GM12801 (cell line): ENCODE results near the gene SLC39A13.

ENCODE experiments used
- TF ChIP-seq, protein P1 (sequence below): IDR thresholded peaks from one replicate; pipeline ENCODE4 v1.5.1; 2011; ENCODE audit warnings: control low read depth; ENCODE audit not compliant: insufficient read length; ENCODE audit errors: extremely low read depth

Gene SLC39A13

DNA sequence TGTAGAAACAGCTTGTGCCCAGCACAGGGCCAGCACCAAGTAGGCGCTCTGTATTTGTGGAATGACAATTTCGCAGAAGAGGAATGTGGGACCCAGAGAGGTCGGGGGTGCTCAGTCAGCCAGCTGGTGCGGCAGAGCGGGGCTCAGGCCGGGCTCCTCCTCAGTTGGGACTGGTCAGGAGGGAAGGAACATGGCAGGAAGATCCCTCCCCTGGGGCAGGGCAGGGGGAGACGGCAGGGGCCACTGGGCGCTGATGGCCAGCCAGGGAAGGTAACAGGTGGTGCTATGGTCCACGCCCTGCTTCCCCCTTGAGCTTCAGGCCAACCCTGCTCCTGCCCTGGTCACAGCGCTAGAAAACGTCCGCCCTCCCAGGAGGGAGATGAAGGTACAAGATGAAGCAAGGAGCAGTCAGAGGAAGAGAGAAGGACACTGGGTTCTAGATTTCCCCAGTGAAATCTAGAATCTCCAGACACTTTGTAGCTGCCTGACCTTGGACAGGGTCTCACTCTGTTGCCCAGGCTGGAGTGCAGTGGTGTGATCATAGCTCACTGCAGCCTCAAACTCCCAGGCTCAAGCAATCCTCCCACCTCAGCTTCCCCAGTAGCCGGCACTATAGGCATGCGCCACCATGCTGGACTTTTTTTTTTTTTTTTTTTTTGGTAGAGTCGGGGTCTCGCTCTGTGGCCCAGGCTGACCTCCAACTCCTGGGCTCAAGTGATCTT is 16.5 kb upstream of the SLC39A13 start:
- TF ChIP-seq, protein P1, sequence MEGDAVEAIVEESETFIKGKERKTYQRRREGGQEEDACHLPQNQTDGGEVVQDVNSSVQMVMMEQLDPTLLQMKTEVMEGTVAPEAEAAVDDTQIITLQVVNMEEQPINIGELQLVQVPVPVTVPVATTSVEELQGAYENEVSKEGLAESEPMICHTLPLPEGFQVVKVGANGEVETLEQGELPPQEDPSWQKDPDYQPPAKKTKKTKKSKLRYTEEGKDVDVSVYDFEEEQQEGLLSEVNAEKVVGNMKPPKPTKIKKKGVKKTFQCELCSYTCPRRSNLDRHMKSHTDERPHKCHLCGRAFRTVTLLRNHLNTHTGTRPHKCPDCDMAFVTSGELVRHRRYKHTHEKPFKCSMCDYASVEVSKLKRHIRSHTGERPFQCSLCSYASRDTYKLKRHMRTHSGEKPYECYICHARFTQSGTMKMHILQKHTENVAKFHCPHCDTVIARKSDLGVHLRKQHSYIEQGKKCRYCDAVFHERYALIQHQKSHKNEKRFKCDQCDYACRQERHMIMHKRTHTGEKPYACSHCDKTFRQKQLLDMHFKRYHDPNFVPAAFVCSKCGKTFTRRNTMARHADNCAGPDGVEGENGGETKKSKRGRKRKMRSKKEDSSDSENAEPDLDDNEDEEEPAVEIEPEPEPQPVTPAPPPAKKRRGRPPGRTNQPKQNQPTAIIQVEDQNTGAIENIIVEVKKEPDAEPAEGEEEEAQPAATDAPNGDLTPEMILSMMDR: no peak

DNA sequence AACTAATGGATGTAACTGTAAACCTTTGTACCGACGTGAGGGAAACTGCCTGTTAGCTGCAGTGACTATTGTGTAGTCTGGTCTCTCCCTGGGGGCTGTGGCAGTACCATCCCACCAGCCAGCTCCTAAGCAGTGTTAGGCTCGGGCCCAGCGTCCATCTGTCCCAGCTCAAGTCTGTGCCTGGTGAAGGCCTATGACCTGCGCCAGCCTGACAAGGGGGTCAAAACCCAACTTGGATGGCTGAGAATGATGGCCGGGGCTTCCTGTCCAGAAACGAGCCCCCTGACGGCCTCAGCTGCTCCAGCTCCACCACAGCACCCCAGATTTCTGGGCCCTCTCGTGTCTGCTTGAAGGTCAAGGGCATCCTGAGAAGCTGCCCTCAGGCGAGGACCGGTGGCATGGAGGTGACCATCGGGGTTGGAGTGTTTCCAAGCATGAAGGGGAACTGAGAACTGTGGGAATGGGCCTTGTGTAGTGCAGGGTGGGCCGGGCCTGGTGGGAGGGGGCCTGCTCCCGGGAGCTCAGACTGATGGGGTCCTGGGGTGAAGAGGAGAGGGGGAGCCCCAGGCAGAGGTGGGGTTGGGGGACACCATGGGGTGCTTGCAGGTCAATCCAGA is 15.7 kb upstream of the SLC39A13 start:
- TF ChIP-seq, protein P1: no peak

DNA sequence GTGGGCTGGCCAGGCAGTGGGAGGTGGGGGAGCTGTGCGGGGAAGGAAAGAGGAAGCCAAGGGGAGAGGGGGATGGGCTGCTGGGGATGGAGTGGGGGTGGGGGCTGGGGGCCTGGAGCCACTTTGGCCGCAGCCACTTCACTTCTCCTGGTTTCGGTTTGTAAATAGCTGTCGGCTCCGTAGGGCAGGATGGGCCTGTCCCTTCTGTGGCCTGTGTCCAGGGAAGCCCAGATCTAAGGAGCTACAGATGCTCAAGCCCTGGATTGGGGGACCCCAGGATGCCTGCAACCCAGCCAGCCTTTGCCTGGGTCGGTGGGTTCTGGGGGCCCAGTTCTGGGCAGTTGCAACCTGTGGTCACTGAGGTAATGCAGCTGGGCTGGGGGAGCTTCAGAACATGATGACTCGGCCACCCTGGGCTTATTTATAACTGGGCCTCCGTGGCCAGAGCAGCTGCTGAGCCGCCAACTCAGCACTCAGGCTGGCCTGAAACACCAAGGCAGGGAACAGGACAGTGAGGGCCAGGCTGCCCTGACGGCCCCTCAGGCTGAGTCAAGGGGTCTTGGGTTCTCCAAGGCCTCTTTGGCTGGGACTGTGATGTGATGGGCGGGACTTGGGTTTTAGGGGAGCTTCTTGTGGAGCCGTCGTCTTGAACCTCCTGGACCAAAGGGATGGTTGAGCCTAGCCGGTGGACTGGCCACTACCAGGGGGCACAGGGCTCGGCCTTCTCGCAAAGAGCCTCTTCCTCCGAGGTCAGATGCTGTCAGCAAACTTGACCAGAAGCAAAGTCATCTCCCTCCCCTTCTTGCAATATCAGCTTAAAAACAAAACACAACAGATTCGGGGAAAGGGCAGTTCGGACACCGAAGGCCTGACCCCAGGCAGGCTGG is 15.0 kb upstream of the SLC39A13 start:
- TF ChIP-seq, protein P1: no peak

DNA sequence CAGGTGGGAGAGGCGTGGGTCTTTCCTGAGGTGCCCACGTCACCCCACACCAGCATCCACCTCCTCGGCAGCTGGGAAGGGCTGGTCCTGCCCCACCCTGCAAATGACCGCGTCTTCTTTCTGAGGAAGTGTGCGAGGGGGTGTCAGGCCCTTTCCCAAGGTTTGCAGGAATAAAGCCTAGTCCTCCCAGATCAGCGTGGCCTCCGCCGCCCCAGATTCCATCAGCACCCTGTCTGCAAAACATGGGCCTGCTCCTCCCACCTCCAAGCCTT is 14.4 kb upstream of the SLC39A13 start:
- TF ChIP-seq, protein P1: no peak

DNA sequence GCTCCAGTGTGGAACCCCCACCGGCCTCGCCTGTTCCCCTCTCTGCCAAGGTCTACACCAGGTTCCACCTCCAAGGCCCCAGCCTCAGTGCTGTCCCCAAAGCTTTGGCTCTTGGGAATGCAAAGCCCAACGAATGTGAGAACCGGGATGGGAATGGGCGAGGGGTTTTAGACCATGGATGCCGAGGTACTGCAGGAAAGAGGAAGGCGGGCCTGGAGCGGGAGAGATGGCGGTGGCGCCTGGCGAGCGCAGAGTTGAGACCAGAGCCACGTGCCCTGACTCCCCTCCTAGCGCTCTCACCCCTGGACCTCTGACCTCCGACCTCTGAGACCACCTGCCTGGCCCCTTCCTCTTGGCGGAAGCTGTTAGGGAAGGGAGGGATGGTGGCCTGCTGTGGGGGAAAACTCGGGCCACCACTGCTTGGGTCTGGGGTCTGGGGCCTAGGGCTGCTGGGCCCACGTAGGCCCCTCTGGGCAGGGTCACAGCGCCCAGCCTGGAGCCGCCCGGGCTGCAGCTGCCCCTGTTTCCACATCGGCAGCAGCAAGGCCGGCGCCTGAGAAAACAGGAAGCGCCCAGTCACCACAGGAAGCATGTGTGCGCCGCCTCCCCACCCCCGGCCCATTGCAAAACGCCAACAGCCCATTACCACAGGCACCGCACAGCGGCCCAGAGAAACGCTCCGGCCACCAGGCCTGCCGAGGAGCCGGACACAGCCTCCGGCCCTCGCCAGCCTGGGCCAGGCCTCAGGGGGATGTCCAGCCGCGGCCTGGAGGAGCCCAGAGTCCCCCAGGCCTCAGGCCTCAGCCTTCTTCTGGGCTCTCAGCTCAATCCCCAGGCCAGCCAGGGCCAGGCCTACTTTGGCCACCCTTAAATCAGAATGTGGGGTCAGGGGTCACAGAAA is 13.8 kb upstream of the SLC39A13 start:
- TF ChIP-seq, protein P1: no peak

DNA sequence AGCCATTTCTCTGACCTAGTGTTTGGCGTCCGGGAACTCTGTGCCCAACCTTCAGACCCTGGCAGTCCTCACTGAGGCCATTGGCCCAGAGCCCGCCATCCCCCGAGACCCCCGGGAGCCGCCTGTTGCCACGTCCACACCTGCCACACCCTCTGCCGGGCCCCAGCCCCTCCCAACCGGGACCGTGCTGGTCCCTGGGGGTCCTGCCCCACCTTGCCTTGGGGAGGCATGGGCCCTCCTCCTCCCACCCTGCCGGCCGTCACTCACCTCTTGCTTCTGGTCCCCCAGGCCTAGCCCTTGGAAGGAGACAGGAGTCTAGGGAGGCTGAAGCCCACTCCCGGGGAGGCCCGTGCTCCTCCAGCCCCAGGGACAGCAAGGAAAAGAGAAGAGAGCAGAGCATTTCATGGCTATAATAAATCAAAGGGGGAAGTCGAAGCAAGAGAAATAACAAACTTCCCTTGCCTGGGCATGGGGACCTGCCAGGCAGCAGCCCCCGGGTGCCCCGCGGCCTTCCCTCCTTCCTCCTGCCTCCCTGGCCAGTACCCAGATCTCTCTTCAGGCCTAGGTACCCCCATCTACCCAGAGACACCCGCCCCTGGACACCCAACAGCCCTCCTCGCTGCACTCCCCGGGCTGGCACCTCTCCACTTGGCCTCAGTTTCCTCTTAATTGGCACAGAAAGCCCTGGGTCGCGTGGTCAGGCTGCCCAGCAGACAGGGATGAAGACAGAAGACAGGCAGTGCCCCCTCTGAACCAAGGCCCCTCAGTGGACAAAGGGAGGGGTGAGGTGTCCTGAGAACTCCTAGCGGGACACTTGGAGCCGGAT is 13.0 kb upstream of the SLC39A13 start:
- TF ChIP-seq, protein P1: no peak
